Ishikawa (cell line): Measurements from ENCODE around the gene RAI1.

Experiments used
- CEBPB ChIP-seq: IDR thresholded peaks from 2 replicates; pipeline ENCODE4 v1.6.1; 2012
- CREB1 ChIP-seq: IDR thresholded peaks from 2 replicates; pipeline ENCODE4 v1.6.1; 2012; ENCODE audit warnings: low read depth
- EGR1 ChIP-seq: IDR thresholded peaks from 2 replicates; pipeline ENCODE4 v1.6.1; 2012
- EP300 ChIP-seq: IDR thresholded peaks from 2 replicates; pipeline ENCODE4 v1.6.1; 2012; ENCODE audit warnings: borderline replicate concordance
- NFIC ChIP-seq: IDR thresholded peaks from 2 replicates; pipeline ENCODE4 v1.6.1; 2012
- RAD21 ChIP-seq: IDR thresholded peaks from 2 replicates; pipeline ENCODE4 v1.6.1; 2012; ENCODE audit warnings: low read depth
- TAF1 ChIP-seq: IDR thresholded peaks from 2 replicates; pipeline ENCODE4 v1.6.1; 2012; ENCODE audit warnings: low read depth, mild to moderate bottlenecking
- TCF12 ChIP-seq: IDR thresholded peaks from 2 replicates; pipeline ENCODE4 v1.6.1; 2012; ENCODE audit warnings: low read depth
- TEAD4 ChIP-seq: IDR thresholded peaks from 2 replicates; pipeline ENCODE4 v1.6.1; 2012
- YY1 ChIP-seq: IDR thresholded peaks from 2 replicates; pipeline ENCODE4 v1.6.1; 2012; ENCODE audit warnings: low read depth
- TF ChIP-seq, protein P1 (sequence below): IDR thresholded peaks from 2 replicates; pipeline ENCODE4 v1.6.1; 2012
- TF ChIP-seq, protein P2 (sequence below): IDR thresholded peaks from 2 replicates; pipeline ENCODE4 v1.6.1; 2012; ENCODE audit warnings: low read depth, mild to moderate bottlenecking
- TF ChIP-seq, protein P3 (sequence below): IDR thresholded peaks from 2 replicates; pipeline ENCODE4 v1.6.1; 2012

DNA sequence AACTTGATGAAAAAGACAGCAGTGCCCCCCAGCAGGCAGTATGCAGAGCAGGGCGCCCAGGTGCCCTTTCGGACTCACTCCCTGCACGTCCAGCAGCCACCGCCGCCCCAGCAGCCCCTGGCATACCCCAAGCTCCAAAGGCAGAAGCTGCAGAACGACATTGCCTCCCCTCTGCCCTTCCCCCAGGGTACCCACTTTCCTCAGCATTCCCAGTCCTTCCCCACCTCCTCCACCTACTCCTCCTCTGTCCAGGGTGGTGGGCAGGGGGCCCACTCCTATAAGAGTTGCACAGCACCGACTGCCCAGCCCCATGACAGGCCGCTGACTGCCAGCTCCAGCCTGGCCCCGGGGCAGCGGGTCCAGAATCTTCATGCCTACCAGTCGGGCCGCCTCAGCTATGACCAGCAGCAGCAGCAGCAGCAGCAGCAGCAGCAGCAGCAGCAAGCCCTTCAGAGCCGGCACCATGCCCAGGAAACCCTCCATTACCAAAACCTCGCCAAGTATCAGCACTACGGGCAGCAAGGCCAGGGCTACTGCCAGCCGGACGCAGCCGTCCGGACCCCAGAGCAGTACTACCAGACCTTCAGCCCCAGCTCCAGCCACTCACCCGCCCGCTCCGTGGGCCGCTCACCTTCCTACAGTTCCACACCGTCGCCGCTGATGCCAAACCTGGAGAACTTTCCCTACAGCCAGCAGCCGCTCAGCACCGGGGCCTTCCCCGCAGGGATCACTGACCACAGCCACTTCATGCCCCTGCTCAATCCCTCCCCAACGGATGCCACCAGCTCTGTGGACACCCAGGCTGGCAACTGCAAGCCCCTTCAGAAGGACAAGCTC lies 112.3 kb downstream of the RAI1 start:
- TF ChIP-seq EP300 (no peak), CREB1 (no peak), TEAD4 (no peak), TAF1 (no peak), RAD21 (no peak), NFIC (no peak), YY1 (no peak), TCF12 (no peak), EGR1 (no peak), CEBPB (no peak)
- TF ChIP-seq, protein P1, sequence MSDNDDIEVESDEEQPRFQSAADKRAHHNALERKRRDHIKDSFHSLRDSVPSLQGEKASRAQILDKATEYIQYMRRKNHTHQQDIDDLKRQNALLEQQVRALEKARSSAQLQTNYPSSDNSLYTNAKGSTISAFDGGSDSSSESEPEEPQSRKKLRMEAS, result no peak
- TF ChIP-seq, protein P2, sequence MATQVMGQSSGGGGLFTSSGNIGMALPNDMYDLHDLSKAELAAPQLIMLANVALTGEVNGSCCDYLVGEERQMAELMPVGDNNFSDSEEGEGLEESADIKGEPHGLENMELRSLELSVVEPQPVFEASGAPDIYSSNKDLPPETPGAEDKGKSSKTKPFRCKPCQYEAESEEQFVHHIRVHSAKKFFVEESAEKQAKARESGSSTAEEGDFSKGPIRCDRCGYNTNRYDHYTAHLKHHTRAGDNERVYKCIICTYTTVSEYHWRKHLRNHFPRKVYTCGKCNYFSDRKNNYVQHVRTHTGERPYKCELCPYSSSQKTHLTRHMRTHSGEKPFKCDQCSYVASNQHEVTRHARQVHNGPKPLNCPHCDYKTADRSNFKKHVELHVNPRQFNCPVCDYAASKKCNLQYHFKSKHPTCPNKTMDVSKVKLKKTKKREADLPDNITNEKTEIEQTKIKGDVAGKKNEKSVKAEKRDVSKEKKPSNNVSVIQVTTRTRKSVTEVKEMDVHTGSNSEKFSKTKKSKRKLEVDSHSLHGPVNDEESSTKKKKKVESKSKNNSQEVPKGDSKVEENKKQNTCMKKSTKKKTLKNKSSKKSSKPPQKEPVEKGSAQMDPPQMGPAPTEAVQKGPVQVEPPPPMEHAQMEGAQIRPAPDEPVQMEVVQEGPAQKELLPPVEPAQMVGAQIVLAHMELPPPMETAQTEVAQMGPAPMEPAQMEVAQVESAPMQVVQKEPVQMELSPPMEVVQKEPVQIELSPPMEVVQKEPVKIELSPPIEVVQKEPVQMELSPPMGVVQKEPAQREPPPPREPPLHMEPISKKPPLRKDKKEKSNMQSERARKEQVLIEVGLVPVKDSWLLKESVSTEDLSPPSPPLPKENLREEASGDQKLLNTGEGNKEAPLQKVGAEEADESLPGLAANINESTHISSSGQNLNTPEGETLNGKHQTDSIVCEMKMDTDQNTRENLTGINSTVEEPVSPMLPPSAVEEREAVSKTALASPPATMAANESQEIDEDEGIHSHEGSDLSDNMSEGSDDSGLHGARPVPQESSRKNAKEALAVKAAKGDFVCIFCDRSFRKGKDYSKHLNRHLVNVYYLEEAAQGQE, result no peak
- TF ChIP-seq, protein P3, sequence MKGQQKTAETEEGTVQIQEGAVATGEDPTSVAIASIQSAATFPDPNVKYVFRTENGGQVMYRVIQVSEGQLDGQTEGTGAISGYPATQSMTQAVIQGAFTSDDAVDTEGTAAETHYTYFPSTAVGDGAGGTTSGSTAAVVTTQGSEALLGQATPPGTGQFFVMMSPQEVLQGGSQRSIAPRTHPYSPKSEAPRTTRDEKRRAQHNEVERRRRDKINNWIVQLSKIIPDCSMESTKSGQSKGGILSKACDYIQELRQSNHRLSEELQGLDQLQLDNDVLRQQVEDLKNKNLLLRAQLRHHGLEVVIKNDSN, result no peak
